AG08395 (cell line): ENCODE measurements around the gene GPR62.
A peak's percentile ranks its signal among the peaks of the same experiment; 100 is the strongest.
"Not testable (repeated sequence)": the region's sequence is repeated elsewhere in the genome, so short reads cannot be mapped to it uniquely, and the experiment has no call there.

ENCODE experiments used
- DNase-seq: peaks from one replicate; pipeline ENCODE4 v3.0.0; 2012; ENCODE audit warnings: mixed read lengths, low spot score

Gene GPR62

DNA sequence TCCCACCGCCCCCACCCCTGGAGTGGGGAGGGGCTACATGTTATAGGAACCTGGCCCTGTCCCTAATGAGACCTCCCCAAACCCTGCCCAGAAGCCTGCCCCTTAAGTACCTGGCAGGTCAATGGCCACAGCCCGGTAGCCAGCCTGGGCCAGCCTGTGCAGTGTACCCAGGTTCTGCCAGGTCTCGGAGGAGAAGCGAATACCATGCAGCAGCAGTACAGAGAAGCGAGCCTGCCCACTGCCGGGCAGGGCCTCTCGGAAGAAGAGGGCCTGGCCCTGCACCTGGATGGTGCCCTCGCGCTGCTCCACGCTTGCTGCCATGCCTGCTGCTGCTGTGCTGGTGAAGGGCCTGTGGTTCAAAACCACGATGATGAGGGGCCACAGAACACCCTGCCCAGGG, 16.2 kb downstream of the GPR62 start:
- DNase-seq, result no peak

DNA sequence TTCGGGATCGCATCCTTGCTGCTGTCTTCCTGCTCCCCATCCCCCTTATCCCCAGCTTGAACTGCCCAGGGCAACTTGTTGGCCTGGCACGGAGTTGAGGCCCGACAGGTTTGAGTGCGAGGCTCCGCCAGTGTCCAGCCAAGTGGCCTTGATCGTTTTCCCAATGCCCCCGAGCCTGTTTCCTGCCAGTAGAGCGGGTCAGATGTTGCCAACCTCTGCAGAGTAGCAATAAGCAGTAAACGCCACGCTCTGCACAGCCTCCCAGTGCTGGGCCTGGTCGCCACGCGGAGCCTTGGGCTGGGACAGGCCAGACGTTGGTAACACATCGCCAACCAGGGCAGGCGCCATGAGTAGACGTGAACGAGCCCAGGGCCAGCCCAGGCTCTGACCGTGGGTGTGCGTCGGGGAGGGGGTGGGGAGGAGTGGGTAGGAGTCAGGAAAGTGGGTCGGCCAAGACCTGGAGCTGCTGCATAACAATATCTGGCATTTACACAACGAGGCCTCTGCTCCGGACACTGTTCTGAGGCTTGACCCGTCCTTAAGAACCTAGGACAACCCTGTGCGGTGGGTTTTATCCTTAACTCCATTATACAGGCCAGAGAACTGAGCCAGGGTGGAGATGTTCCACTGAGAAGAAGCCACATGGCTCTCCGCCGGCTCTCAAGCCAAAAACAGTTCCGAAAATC, 19.2 kb downstream of the GPR62 start:
- no peak for DNase-seq

DNA sequence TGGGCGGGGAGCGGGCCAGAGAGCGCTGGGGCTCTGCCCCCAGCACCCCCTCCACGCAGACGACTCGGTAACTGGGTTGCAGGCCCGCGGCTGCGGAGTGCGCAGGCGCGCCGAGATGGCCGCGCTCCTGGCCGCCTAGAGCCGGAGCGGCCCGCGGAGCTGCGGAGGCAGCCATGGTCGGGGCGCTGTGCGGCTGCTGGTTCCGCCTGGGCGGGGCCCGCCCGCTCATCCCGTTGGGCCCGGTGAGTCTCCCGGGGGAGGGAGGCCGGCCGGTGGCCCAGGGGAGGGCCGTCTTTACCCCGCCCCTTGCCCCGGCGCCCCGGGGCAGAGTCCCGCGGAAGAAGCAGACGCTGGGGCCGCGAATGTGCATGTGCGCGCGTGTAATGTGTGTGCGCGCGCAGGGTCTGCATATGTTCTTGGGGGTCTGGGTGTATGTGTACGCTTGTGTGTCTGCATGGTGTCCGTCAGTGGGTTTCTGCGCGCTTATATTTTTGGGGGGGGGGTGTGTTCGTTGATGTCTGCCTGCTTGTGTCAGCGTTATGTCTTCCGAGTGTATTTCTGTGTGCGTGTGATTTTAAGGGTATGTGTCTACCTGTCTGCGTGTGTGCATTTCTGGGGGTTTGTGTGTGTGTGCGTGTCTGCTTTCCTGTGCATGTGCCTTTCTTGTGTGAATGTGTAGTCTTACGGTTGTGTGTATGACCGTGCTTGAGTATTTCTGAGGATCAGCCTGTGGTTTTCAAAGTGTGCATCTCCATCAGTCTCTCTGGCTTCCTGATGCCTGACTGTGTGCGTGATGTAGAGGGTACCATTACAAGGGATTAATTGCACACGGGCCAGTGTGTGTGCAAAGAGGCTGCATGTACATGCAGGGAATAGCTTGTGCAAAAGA, 20.0 kb downstream of the GPR62 start, which contains the start of gene ABHD14A:
Gene ABHD14A (plus strand): TSS at position 102 of the 889 bp plus-strand sequence. CDS start 72 bp downstream, at position 174.
- peak; percentile 92 for DNase-seq

DNA sequence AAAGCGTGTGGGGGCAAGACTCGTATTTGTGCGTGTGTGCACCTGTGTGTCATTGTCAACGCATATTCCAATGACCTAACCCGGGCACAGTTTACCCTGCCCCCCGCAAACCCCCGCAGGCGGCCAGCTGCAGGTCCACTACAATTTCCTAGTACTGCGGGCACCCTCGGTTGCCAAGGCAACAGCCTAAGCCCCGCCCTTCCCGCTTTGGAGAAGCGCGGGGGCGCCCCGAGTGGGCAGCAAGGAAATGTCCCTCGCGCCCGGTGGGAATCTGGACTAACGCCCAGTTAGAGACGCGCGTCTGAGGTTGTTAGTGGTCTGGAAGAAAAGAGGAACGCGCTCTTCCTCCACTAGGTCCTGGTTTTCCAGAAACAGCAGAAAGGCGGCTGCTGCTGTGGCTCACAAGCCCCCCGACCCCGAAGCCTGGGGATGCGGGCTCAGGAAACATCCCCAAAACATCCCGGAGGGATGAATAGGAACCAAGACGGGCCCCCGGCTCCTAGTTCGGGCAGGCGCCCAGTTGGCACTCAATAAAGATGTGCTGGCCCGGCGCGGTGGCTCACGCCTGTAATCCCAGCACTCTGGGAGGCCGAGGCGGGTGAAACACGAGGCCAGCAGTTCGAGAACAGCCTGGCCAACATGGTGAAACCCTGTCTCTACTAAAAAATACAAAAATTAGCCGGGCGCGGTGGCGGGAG, 20.8 kb downstream of the GPR62 start:
- peak; percentile 67 for DNase-seq

DNA sequence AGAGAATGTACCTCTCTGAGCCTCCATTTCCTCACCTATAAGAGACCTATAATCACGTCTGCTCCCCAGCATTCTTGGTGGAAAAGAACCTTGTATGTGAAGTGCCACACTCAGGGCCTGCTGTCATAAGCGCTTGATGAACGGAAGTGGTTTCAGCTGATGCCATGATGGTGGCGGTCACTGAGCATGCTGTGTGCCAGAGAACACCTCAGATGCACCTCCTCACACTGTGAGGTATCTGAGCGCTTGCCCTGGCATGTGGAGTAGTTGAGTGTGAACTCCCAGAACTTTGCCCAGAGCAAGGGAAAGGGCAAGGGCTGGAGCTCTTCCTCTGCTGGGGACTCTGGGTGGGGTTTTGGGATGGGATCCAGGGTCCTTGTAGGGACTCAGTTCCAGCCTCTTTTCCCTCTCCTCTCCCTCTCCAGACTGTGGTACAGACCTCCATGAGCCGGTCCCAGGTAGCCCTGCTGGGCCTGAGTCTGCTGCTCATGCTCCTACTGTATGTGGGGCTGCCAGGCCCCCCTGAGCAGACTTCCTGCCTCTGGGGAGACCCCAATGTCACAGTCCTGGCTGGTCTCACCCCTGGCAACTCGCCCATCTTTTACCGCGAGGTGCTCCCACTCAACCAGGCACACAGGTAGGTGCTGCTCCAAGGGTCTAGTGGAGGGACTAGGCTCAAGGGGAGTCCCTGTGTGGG, 22.4 kb downstream of the GPR62 start:
- DNase-seq, result no peak

DNA sequence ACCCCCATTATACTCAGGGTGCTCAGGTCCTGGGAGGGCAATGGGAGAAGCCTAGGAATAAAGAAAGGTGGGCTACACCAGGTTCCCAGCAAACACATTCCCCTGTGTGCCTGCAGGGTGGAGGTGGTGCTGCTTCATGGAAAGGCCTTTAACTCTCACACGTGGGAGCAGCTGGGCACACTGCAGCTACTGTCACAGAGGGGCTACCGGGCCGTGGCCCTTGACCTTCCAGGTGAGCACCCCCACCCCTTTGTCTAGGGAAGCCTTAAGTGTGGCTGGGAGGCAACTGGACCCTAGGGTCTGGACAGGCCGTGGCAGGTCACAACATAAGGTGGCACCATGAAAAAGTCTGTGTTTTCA, 22.9 kb downstream of the GPR62 start:
- DNase-seq, result no peak

DNA sequence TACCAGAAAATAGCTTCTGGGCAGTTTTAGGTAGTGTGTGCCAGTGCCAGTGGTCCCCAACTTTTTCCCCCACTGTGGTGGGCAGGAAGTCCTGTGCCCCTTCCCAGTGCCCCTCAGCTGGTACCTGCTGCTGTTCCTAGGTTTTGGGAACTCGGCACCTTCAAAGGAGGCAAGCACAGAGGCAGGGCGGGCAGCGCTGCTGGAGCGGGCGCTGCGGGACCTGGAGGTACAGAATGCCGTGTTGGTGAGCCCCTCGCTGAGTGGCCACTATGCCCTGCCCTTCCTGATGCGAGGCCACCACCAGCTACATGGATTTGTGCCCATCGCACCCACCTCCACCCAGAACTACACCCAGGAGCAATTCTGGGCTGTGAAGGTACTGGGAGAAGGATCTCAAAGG, 25.1 kb downstream of the GPR62 start:
- DNase-seq, result no peak

DNA sequence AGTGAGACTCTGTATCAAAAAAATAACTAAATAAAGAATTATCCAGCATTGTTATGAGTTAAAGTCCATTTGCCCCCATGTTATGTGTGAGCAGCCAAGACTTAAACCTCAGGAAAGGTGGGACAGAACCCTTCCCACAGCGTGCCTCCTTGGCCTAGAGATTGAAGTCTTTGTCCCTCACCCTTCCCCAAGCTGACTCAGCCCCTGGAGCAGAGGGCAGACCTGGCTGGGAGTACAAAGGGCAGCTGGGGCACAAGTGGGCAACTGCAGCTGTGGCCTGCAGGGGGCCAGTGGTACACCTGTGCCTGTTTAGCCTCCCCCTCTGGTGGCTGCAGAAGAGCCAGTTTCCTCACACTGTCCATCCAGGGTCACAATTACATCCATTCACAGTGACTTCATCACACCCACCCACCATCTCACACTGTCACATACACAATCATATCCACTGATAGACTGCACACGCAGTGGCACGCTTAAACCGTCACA, 27.2 kb downstream of the GPR62 start:
- no peak for DNase-seq

DNA sequence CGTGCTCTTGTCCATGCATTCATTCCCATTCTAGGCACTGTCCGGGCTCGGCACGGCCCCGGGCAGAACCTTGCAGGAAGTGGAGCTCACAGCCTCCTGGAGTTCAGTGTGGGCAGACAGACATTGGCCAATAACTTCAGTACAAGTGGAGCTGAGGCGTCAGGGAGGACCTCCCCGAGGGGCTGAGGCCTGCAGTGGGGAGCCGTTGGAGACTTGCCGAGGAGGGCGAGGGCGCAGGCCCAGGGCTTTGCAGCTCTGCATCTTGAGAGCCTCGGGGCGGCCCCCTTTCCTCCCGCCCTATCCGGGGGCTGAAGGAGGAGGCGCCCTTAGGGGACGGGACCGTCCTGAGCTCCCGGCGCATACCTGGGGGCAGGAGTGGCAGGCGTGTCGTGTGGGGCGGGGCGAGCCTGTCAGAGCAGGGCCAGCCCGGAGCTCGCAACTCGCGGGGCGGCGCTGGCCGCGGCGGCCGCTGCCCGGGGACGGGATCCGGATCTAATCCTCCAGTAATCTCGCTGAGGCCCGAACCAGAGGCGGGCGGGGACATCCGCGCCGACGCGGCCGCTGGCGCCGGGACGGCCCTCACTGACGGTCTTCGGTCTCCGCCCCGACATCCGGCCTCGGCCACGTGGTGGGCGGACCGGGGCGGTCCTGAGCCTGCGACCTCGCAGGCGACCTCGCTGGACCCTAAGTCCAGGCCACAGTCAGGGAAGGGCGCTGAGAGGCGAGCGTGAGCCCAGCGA, 27.8 kb downstream of the GPR62 start, which contains the start of gene ACY1:
Gene ACY1 (plus strand): TSS at position 698 of the 740 bp plus-strand sequence. CDS start 530 bp downstream, outside the sequence.
- peak; percentile 98 for DNase-seq

DNA sequence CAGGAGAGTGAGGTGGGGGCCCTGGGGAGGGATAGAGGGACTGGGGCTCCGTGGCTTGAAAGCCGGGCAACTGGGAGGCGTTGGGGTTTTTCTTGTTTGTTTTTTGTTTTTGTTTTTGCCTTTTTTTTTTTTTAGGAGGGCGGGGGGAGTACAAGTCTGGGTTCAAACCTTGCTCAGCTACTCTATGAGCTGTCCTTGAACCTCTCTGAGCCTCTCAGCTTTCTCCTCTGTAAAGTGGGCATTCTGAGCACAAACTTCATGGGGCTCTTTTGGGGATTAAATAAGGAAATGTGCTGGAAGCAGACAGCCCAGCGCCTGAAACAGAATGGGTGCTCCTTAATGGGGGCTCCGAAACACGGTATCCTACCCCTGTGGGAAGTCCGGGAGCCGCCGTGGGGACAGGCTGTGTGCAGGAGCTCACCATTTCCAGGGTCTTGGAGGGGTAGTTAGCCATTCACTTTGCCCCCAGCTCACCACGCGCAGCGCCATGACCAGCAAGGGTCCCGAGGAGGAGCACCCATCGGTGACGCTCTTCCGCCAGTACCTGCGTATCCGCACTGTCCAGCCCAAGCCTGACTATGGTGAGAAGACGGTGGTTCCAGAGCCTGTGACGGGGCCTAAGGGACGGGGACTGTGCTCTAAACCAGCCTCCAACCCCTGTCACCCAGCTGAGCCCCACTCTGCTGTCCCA, 28.5 kb downstream of the GPR62 start:
- no peak for DNase-seq

DNA sequence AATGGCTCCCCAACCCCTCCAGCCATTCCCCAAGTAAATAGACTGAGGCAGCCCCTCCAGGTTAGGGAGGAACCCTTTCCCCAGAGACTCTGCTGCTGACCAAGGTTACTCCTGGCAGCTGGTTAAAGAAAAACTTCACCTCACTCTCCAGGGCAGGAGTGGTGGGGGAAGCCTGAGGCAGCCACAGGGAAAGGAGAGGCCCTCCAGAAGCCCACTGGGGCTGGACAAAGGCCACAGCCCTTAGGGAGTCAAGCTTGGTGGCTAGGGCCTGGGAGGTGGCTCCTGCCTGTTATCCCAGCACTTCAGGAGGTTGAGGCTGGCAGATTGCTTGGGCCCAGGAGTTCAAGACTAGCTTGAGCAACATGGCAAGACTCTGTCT, 29.1 kb downstream of the GPR62 start:
- no peak for DNase-seq

DNA sequence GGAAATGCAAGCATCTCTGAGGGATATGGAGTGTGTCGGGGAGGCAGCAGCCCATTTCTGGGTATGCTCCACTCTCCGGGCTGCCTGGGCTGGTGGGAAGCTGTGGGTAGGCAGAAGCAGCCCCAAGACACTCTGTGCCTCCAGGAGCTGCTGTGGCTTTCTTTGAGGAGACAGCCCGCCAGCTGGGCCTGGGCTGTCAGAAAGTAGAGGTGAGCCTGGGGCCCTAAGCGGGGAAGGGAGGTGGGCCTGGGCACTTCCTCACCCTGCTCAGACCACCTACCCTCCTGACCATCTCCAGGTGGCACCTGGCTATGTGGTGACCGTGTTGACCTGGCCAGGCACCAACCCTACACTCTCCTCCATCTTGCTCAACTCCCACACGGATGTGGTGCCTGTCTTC, 29.9 kb downstream of the GPR62 start:
- no peak for DNase-seq

DNA sequence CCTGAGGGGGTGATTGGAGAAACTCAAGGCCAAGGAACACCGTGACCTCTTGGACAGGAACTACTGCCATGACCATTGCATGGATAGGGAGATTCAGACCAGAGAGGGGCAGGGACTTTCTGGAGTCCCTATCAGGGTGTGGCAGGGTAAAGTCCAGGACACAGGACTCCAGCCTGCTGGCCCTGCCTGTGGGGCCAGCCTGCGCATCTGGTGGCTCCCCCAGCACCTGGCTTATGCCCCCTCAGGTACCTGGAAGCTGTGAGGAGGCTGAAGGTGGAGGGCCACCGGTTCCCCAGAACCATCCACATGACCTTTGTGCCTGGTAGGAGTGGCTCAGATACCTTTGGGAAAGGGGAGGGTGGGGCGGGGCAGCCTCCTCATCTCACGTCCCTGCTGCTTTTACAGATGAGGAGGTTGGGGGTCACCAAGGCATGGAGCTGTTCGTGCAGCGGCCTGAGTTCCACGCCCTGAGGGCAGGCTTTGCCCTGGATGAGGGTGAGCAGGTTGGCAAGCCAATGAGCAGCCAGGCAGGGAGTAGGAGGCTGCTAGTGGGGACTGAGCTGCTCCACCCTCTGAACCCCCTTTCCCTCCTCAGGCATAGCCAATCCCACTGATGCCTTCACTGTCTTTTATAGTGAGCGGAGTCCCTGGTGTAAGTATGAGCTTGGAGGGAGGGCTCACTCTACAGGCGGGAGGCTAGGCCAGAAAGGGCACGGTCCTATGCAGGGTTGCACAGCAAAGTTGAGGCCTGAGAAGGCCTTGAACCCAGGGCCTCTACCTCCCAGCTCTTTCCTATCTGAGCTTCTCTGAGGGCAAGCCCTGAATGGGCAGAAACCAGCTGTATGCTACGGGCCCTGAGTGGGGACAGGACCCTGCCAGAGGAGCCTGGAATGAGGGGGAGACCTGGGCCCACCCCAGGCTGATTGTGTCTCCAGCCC, 31.1 kb downstream of the GPR62 start:
- no peak for DNase-seq

DNA sequence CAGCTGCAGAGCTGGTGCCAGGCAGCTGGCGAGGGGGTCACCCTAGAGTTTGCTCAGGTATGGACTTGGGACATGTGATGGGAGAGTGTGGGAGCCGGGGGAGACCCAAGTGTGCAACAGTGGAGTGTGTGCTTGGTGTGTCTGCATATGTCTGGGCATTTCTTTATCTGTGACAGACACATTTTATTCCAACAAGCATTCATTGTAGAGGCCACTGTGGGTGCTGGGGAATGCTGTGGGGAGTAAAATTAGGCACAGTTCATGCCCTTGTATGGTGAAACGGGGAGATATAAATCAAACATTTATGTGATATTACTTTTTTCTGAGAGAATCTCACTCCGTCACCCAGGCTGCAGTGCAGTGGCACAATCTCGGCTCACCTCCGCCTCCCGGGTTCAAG, 32.4 kb downstream of the GPR62 start:
- no peak for DNase-seq

DNA sequence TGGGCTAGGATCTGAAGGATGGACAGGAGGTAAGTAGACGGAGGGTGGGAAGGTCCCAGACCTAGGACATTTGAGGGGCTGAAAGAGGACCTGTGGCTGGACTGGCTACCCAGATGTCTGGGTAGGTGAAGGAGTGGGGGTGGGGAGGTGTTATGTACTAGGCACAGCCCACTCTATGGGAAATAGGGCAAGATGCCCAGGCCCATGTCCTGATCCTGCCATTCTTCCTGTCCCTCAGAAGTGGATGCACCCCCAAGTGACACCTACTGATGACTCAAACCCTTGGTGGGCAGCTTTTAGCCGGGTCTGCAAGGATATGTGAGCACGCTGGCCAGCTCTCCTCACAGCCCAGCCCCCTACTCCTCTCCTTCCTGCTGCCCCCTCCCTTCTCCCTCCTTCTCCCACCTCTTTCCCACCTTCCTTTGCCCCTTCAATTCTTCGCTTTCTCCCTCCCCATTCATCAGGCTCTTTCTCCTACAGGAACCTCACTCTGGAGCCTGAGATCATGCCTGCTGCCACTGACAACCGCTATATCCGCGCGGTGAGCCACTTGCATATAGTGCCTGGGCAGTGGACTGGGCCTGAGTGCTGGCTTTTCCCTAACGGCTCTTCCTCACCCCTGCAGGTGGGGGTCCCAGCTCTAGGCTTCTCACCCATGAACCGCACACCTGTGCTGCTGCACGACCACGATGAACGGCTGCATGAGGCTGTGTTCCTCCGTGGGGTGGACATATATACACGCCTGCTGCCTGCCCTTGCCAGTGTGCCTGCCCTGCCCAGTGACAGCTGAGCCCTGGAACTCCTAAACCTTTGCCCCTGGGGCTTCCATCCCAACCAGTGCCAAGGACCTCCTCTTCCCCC, 33.3 kb downstream of the GPR62 start:
- no peak for DNase-seq

DNA sequence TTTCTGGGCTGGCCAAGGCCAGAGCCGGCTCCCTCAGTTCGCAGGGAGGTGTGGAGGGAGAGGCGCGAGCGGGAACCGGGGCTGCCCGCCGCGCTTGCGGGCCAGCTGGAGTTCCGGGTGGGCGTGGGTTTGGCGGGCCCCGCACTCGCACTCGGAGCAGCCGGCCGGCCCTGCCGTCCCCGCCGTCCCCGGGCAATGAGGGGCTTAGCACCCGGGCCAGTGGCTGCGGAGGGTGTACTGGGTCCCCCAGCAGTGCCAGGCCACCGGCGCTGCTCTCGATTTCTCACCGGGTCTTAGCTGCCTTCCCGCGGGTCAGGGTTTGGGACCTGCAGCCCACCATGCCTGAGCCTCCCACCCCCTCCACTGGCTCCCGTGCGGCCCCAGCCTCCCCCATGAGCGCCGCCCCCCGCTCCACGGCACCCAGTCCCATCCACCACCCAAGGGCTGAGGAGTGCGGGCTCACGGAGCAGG, 35.4 kb downstream of the GPR62 start:
- DNase-seq, result not testable (repeated sequence)

DNA sequence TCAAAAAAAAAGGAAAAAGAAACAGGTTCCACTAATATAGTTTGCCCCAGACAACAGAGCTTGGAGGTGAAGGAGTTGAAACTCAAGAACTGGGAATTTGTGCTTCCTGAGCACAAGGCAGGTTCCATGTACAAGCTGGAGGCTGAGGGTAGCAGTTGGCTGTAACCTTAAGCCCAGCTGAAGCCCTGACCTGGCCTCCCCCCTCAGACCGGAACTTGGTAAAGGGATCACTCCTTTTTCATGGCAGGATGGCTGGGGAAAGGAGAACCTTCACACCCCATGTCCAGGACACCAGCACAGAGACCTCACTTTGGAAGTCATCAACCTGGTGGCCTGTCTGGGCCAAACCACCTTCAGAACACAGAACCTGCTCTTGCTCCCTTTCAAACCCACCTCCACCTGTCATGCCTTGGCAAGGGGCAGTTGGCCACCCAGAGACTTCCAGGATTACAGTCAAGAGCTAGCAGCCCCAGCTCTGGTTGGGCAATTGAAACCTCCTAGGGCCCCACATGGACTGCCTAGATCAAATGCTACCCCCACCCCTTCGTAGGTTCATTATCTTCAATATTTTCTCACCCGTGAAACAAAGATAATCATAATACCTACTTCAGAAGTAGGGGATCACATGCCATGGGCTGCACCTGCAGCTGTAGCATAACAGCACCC, 37.0 kb downstream of the GPR62 start:
- DNase-seq, result no peak

DNA sequence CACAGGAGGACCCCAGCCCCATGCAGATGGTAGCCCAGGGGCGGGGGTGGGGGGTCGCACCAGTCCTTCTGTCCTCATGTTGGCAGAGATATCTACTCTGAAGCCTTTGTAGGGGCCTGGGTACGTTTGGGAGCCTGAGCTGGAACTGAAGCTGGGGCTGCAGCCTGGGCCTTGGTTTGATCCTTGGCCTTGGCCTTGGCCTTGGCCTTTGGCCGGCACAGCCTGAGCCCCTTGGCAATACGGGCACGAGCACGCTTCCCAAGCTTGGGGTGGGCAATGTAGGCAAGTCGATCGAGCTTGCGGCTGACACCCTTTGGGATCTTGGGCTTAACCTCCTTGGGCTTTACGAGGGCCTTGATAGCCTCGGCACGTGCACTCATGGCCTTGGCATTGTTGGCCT, 38.5 kb downstream of the GPR62 start:
- DNase-seq, result not testable (repeated sequence)
